Vagina (tissue), 2 donors: ENCODE measurements around the gene SCN8A.

Experiments used
- CTCF ChIP-seq, 3 experiments: fragments of 450-650 bp in 2 of 3; fragments of 200-600 bp in 1 of 3; sonication (generic) in 1 of 3; IDR thresholded peaks; one replicate each; pipeline ENCODE4 v1.5.1; 2017 to 2019; ENCODE audit warnings: antibody characterized with exemption in 3 of 3, mild to moderate bottlenecking in 2 of 3, moderate library complexity in 2 of 3
- POLR2A ChIP-seq, 2 donors: fragments of 450-650 bp; IDR thresholded peaks; one replicate each; pipeline ENCODE4 v1.6.1; 2017; ENCODE audit warnings: antibody characterized with exemption in 2 of 2, mild to moderate bottlenecking in 2 of 2, moderate library complexity in 2 of 2
- POLR2AphosphoS5 ChIP-seq, 2 donors: sonication (generic); formaldehyde crosslinking; IDR thresholded peaks; one replicate each; pipeline ENCODE4 v1.9.0; 2017; ENCODE audit warnings: antibody characterized with exemption in 2 of 2, mild to moderate bottlenecking in 2 of 2, low read depth in 1 of 2; ENCODE audit not compliant: insufficient read depth in 1 of 2

- TF ChIP-seq CTCF (IDR thresholded peaks at IDR 0.05) (peak in 1 of 3 experiments; percentile 10), POLR2A (IDR thresholded peaks at IDR 0.05) (no peak), POLR2AphosphoS5 (IDR thresholded peaks at IDR 0.05; ENCODE audit: insufficient read depth in 1 of 2, low read depth in 1 of 2) (no peak)
Measured at GRCh38 chr12:51678086-51678724, 87.2 kb downstream of the SCN8A start.
